ENCODE results near the gene CFAP69. TPM values are rescaled to one million over a fixed set of nuclear protein-coding genes. Genes with fewer than 3 reads are reported as not detected.

Gene CFAP69
- total RNA-seq, 3 donors from 2014 or later (not counting 1 experiment from before 2014, with no cell fraction given): 0.13 TPM; not detected in 2

- Mint-ChIP-seq H3K9me3 (no peaks in the 10 kb centered on the region), H3K27ac (no peak overlapping the region), H3K36me3 (no peaks in the 10 kb centered on the region), H3K4me3 (no peak overlapping the region), H3K27me3 (ENCODE audit: low read depth in 2 of 2) (peaks cover 4 to 10% of the 10 kb centered on the region in 2 donors), H3K4me1 (no peaks in the 10 kb centered on the region)
- H3K9me3 ChIP-seq (ENCODE audit: control insufficient read depth, insufficient read depth, low read length): no peaks in the 10 kb centered on the region
- intact Hi-C loops (cut with micrococcal nuclease): no loop called here
- ATAC-seq: no peak
- H3K4me1 ChIP-seq (ENCODE audit: control insufficient read depth, insufficient read depth, low read length): no peaks in the 10 kb centered on the region
- no peaks in the 10 kb centered on the region for H3K36me3 ChIP-seq (ENCODE audit: control insufficient read depth, insufficient read depth, low read length)
- no peak for DNase-seq
- no peak overlapping the region for H3K27ac ChIP-seq (ENCODE audit: low read length)
- H3K27me3 ChIP-seq (ENCODE audit: control insufficient read depth, insufficient read depth, low read length): no peaks in the 10 kb centered on the region
- no peak for TF ChIP-seq CTCF (IDR thresholded peaks at IDR 0.05)
- no peak overlapping the region for H3K4me3 ChIP-seq (ENCODE audit: low read length)
Observed at GRCh38 chr7:90261441-90261840, 16.5 kb downstream of the CFAP69 start.

GRCh38 chr7:90262438-90262837 lies 17.5 kb downstream of the CFAP69 start:
- no peak overlapping the region for H3K4me3 Mint-ChIP-seq
- TF ChIP-seq CTCF (IDR thresholded peaks at IDR 0.05): peak; percentile 29
- H3K27me3 ChIP-seq (ENCODE audit: control insufficient read depth, insufficient read depth, low read length): no peaks in the 10 kb centered on the region
- ATAC-seq: peak in 1 of 3 donors; percentile 58
- no peaks in the 10 kb centered on the region for H3K9me3 Mint-ChIP-seq
- peaks cover 4 to 10% of the 10 kb centered on the region in 2 donors for H3K27me3 Mint-ChIP-seq (ENCODE audit: low read depth in 2 of 2)
- H3K4me3 ChIP-seq (ENCODE audit: low read length): no peak overlapping the region
- no peaks in the 10 kb centered on the region for H3K4me1 ChIP-seq (ENCODE audit: control insufficient read depth, insufficient read depth, low read length)
- H3K9me3 ChIP-seq (ENCODE audit: control insufficient read depth, insufficient read depth, low read length): no peaks in the 10 kb centered on the region
- no peak overlapping the region for H3K27ac Mint-ChIP-seq
- intact Hi-C loops (cut with micrococcal nuclease): no loop called here
- no peak overlapping the region for H3K27ac ChIP-seq (ENCODE audit: low read length)
- no peaks in the 10 kb centered on the region for H3K4me1 Mint-ChIP-seq
- H3K36me3 Mint-ChIP-seq: no peaks in the 10 kb centered on the region
- DNase-seq: peak in 1 of 2 donors; percentile 21
- no peaks in the 10 kb centered on the region for H3K36me3 ChIP-seq (ENCODE audit: control insufficient read depth, insufficient read depth, low read length)

- DNase-seq (no peak), ATAC-seq (no peak)
- Mint-ChIP-seq H3K27ac (no peak overlapping the region), H3K27me3 (ENCODE audit: low read depth in 2 of 2) (peaks cover 0 to 10% of the 10 kb centered on the region in 2 donors), H3K36me3 (no peaks in the 10 kb centered on the region), H3K9me3 (no peaks in the 10 kb centered on the region), H3K4me3 (no peak overlapping the region), H3K4me1 (no peaks in the 10 kb centered on the region)
- H3K27me3 ChIP-seq (ENCODE audit: control insufficient read depth, insufficient read depth, low read length): no peaks in the 10 kb centered on the region
- intact Hi-C loops (cut with micrococcal nuclease): no loop called here
- no peak for TF ChIP-seq CTCF (IDR thresholded peaks at IDR 0.05)
- H3K9me3 ChIP-seq (ENCODE audit: control insufficient read depth, insufficient read depth, low read length): no peaks in the 10 kb centered on the region
- H3K36me3 ChIP-seq (ENCODE audit: control insufficient read depth, insufficient read depth, low read length): no peaks in the 10 kb centered on the region
- WGBS (ENCODE audit: insufficient coverage): 89% methylated on average over 1 of the region's 3 CpGs
- no peaks in the 10 kb centered on the region for H3K4me1 ChIP-seq (ENCODE audit: control insufficient read depth, insufficient read depth, low read length)
- no peak overlapping the region for H3K27ac ChIP-seq (ENCODE audit: low read length)
- no peak overlapping the region for H3K4me3 ChIP-seq (ENCODE audit: low read length)
Observed at GRCh38 chr7:90266808-90267207, 21.8 kb downstream of the CFAP69 start.

- H3K9me3 Mint-ChIP-seq: no peaks in the 10 kb centered on the region
- Histone ChIP-seq H3K9me3 (ENCODE audit: control insufficient read depth, insufficient read depth, low read length) (no peaks in the 10 kb centered on the region), H3K27ac (ENCODE audit: low read length) (no peak overlapping the region), H3K4me3 (ENCODE audit: low read length) (no peak overlapping the region), H3K4me1 (ENCODE audit: control insufficient read depth, insufficient read depth, low read length) (no peaks in the 10 kb centered on the region), H3K36me3 (ENCODE audit: control insufficient read depth, insufficient read depth, low read length) (no peaks in the 10 kb centered on the region), H3K27me3 (ENCODE audit: control insufficient read depth, insufficient read depth, low read length) (no peaks in the 10 kb centered on the region)
- ATAC-seq: no peak
- no peaks in the 10 kb centered on the region for H3K36me3 Mint-ChIP-seq
- no peak overlapping the region for H3K27ac Mint-ChIP-seq
- H3K4me3 Mint-ChIP-seq: no peak overlapping the region
- intact Hi-C loops (cut with micrococcal nuclease): no loop called here
- peaks cover 0 to 10% of the 10 kb centered on the region in 2 donors for H3K27me3 Mint-ChIP-seq (ENCODE audit: low read depth in 2 of 2)
- 88% methylated on average over 4 of the region's 5 CpGs for WGBS (ENCODE audit: insufficient coverage)
- DNase-seq: no peak
- TF ChIP-seq CTCF (IDR thresholded peaks at IDR 0.05): no peak
- H3K4me1 Mint-ChIP-seq: no peaks in the 10 kb centered on the region
Observed at GRCh38 chr7:90267263-90267858, 22.4 kb downstream of the CFAP69 start.

Measured in natural killer cell (primary cell).